Retina (tissue), 1 donor: ENCODE measurements around the gene TTLL10.
"Not testable (repeated sequence)": the region's sequence is repeated elsewhere in the genome, so short reads cannot be mapped to it uniquely, and the experiment has no call there.

ENCODE experiments used
- DNase-seq: peaks from one replicate; pipeline ENCODE4 v3.0.0-alpha.2; 2016

The TTLL10 gene

GRCh38 chr1:1173061-1173792 is 453 bp upstream of the TTLL10 start:
- DNase-seq: peak; percentile 12

DNA sequence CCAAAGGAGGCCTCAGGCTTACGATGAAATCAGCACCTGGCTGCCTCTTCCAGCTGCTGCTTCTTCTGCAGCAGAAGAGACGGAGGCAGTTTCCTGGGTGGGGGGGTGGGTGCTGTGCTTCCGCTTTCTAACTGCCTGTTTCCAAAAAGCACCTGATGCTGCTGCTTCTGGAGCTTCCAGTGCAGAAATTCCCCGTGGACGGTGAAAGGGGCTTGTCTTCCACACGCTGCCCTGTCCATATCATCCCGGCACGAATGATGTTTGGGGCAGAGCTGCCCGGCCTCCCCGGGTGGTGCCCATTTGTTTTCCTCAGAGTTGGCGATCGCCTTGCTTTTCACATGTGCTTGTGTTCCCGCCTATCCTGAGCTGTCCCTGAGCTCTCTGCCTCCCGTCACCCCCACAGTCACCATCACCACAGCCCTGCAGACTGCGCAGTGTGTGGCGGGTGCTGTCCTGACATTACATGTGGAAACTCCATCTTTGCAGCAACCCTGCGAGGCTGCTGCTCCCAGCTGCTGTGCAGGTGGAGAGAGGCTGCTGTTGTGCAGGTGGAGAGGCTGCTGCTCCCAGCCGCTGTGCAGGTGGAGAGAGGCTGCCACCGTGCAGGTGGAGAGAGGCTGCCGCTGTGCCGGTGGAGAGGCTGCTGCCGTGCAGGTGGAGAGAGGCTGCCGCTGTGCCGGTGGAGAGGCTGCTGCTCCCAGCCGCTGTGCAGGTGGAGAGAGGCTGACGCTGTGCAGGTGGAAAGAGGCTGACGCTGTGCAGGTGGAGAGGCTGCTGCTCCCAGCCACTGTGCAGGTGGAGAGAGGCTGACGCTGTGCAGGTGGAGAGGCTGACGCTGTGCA is 1.8 kb downstream of the TTLL10 start:
- DNase-seq: no peak

- not testable (repeated sequence) for DNase-seq
Measured at GRCh38 chr1:1176063-1176761, 2.5 kb downstream of the TTLL10 start.

- no peak for DNase-seq
Measured at GRCh38 chr1:1176931-1177330, 3.3 kb downstream of the TTLL10 start.

DNA sequence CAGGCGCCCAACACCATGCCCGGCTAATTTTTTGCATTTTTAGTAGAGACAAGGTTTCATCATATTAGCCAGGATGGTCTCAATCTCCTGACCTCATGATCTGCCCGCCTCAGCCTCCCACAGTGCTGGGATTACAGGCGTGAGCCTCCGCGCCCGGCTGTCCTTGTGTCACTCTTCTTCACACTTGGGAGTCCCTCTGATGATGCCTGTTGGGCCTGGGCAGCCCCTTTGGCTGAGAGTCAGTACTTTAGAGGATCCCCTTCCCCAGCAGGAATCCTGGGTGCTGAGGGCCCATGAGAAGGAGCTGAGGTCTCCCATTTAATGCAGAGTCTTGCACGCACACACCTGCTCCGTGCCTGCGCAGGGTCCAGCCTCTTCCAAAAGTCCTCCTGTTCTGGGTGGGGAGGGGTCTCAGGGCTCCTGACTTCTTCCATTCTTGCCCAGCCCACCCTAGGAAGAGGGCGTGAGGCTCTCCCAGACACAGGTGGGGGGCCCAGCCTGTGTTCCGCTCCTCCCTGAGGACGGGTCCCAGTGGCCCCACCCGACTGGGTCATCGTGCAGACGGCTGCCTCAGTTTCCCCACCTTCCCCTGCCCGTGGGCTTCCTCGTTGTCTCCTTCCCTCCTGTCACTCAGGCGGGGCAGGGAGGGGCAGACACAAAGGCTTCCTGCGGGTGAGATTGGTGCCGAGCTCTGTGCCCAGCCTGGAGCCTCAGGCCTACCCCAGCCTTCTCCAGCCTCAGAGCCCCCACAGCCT is 3.9 kb downstream of the TTLL10 start:
- DNase-seq: no peak

DNA sequence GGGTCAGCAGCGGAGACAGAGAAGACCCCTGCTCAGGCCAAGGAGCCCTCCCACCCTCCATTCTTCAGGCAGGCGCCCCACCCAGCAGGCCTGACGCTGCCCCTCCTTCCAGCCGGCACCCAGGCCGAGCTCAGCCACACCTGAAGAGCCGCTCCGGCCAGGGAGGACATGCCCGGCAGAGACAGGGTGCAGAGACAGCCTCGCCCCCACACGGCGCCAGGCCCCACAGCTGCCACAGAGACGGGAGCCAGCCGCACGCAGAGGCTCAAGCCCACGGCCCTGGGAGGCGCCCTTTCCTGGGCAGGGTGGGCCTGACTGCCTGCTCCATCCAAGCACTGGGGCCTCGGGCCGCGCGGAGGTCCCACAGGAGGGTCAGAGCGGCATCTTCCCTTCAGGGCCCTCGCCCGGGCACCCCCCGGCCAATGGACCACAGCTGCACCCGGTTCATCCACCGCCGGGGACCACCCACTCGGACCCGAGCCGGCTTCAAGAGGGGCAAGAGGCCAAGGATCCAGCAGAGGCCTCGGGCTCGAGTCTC is 5.2 kb downstream of the TTLL10 start:
- no peak for DNase-seq

GRCh38 chr1:1179346-1179982 is 5.8 kb downstream of the TTLL10 start:
- no peak for DNase-seq

DNA sequence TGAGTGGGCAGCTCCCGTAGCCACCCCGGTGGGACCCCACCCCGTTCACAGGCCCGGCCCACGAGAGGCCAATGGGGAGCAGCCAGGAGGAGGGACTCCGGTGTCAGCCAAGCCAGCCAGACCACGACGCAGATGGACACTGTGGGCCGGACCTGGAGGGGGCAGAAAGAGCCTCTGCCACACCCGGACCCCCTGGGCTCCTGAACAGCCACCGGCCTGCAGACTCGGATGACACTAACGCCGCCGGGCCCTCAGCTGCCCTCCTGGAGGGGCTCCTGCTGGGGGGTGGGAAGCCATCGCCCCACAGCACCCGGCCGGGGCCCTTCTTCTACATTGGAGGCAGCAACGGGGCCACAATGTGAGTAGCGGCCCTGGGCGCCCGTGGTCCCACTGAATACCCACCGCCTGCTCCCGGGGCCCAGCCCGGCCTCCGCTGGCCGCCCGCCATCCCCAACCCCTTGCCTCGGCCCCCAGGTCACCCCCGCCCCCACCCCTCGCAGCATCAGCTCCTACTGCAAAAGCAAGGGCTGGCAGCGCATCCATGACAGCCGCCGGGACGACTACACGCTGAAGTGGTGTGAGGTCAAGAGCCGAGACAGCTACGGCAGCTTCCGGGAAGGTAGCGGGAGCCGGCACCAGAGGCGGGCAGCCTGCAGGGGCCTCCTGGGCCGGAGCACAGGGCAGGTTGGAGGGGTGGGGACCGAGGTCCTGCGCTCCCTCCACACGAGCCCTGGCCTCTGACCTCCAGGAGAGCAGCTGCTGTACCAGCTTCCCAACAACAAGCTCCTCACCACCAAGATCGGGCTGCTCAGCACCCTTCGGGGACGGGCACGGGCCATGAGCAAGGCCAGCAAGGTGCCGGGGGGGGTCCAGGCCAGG is 6.5 kb downstream of the TTLL10 start:
- no peak for DNase-seq

GRCh38 chr1:1181129-1181937 is 7.7 kb downstream of the TTLL10 start:
- no peak for DNase-seq

DNA sequence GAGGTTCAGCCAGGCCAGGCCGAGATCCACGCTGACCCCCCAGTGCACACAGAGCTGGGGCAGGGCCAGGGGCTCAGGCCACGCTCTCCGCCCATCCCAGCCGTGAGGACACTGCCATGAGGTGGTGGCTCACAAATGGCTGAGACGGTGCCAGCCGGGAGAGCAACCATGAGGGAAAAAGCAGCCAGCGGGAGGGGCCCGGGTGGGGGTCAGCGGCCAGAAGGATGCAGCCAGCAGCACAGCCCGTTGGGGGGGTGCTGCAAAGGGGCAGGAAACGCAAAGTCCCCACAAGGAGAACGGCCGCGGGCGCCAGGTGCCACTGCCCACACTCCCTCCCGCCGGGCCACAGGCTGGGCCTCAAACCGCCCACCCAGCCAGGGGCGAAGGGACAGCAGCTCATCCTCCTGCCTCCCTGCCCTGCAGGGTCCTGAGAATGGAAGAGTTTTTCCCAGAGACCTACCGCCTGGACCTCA is 8.3 kb downstream of the TTLL10 start:
- DNase-seq: no peak

- DNase-seq: no peak
Measured at GRCh38 chr1:1182491-1183220, 9.0 kb downstream of the TTLL10 start.

- no peak for DNase-seq
Measured at GRCh38 chr1:1183221-1183747, 9.6 kb downstream of the TTLL10 start.

GRCh38 chr1:1183833-1184775 is 10.4 kb downstream of the TTLL10 start:
- DNase-seq: no peak

- peak; percentile 62 for DNase-seq
Measured at GRCh38 chr1:1185101-1185765, 11.6 kb downstream of the TTLL10 start.

GRCh38 chr1:1187938-1188337 is 14.3 kb downstream of the TTLL10 start:
- DNase-seq: no peak

GRCh38 chr1:1189111-1189510 is 15.4 kb downstream of the TTLL10 start:
- no peak for DNase-seq

GRCh38 chr1:1191734-1192133 is 18.1 kb downstream of the TTLL10 start:
- no peak for DNase-seq
